Pons (tissue), 1 donor: ENCODE data around the gene MYRIP.
A peak's percentile ranks its signal among the peaks of the same experiment; 100 is the strongest.
"Not testable (repeated sequence)": the region's sequence is repeated elsewhere in the genome, so short reads cannot be mapped to it uniquely, and the experiment has no call there.

Source experiments
- DNase-seq: peaks from one replicate; pipeline ENCODE4 v3.0.0-alpha.2; 2016; ENCODE audit warnings: low spot score

The MYRIP gene

DNA sequence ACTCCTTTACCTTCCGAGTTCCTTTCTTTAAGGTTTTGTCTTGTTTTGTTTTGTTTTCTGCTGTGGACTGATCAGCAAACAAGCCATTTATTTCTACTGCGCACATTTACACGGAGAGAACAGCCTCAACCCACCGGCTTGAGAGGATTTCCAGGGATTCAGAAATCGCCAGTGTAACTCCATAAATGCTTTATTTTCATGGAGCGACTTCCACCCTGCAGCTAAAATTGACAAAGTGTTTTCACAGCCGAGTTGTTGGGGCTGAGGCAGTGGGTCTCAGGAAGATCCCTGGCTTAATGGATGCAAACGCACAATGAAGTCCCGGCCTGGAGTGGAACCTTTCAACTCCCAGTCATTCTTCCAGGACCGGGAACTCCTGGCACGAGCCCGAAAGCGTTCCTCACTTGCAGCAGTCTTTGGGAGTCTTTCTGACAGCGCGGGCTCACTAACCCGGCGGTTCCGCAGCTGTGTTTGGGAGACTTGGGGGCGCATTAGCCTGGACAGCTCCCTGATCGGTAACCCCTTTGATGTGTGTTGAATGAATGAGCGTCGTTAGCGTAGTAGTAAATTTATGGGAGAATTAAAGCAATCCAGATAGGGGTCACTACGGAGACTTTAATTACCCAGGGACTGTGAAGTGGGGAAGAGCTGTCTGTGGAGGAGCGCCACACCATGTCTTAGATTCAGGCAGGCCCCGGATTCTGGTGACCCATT is 785 bp upstream of the MYRIP start:
- peak; percentile 26 for DNase-seq

DNA sequence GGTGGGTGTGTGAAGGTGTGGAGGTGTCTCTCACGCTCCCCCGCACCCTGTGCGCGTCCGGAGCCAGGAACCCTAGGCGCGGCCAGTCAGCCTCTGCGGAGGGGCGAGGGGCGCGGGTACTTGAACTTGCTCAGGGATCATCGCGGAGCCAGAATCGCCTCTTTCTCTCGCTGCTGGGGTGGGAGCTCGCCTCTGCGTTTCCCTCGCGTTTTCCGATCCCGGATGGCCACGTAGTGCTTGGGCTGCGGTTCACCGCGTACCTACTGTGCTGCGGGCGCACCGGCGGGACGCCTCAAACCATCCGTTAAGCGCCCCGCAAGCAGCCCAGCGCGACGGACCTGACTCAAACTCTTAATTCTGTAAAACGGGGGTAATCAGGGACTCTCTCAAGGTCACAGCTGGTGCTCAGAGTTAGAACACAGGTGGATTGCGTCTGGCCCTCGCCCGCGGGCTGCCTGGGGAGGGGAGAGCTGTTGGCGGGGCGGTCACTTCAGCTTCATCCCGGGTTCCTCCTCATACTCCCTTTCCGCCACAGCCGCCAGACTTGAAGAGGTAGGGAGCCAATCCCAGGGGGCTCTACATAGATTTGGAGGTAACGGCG is 686 bp downstream of the MYRIP start:
- DNase-seq, result no peak

DNA sequence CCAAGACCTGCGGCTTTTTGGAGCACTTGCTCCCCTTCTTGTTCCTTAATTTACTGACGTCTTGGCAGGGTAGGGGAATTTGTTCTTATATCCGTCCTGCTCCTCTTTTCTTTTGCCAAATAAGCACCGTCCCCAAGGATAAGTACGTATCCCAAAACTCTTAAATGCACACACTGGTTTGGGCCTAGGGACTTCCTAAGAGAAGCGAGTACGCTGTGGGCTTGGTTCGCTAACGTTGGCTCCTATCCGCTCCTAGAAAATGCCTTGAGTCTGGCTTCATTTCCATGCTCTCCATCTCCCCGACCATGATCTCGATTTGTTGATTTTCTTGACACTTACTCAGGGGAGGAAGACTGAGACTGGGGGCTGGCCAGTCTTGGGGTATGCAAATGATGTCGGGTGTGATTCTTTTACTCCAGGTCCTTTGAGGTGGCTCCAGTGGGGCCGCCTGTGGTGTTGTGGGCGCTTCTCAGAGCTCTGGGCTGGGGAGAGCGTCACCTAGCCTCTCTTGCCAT is 1.3 kb downstream of the MYRIP start:
- no peak for DNase-seq

DNA sequence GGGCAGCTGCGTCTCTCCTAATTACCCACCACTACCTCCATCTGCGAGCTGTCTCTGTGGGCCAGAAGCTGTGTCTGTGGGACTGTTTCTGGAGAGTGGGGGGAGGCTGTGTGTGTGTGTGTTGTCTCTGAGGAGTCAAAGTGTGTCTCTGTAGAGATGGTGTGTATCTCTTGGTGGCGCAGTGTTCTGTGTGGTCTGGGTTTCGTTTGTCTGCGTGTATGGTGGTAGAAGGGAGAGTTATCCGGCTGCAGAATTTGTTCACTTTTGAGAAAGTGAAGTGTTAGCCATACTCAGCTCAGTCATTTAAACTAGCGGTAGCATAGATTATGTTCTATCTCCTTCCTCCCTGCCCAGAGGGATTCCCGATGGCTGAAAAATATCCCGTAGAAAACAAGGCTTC is 2.2 kb downstream of the MYRIP start:
- DNase-seq, result no peak

DNA sequence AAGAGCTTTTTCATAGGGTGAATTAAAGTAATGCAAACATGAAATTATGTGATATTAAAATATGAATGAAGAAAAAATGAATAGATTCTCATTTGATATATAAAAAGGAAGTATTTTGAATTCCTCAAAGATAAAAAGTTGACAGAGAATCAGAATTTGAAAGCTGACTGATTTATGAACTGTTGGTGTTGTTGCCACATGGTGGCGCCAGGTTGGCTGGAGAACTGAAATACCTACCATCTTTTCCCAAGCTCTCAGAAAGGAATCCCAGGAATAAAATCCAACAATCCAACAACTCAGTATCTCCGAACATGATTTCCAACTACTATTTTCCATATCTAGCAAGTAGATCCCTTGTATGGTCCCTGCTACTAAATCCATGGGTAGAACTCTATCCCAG is 3.1 kb downstream of the MYRIP start:
- no peak for DNase-seq

DNA sequence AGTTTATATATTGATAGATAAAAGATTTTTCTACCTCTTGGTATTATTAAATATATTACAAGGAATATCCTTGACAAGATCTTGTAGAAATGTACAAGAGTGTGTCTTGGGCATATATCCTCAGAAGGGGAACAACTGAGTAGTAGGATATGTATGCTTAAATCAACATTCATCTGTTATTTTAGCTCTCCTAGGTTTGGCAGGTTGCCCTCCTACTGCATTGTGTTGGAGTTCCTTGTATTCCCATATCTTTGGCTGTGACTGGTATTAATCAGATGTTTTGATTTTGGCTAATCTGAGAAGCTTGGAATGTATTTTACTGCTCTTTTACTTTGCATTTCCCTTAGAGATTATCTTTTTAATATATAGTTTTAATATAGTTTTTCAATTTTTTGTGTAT is 4.6 kb downstream of the MYRIP start:
- DNase-seq, result no peak

DNA sequence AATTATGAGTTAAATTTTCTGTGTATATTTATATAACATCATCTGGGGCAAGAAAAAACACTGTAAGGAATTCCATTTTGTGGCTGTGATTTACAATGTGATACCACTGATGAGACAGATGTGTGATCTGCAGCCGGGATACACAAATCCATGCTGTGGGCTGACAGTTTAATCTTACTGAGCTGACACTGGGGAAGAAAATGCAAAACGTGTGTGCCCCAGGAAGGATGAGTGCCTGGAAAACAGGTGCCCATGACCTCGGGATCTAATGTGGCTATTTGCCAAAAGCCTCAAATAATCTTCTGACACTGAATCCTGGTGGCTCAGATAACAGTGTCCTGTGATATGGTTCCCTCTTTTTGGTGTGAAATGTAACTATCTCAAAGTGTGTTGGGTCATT is 10.5 kb downstream of the MYRIP start:
- no peak for DNase-seq

DNA sequence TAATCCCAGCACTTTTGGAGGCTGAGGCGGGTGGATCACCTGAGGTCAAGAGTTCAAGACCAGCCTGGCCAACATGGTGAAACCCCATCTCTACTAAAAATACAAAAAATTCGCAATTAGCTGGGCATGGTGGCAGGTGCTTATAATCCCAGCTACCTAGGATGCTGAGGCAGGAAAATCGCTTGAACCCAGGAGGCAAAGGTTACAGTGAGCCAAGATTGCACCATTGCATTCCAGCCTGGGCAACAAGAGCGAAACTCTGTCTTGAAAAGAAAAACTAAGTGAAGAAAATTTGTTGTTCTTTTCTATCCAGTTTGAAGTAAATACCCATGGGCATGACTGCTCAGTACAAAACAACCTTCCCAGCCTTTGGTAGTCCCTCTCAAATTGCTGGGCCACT is 24.4 kb downstream of the MYRIP start:
- not testable (repeated sequence) for DNase-seq

DNA sequence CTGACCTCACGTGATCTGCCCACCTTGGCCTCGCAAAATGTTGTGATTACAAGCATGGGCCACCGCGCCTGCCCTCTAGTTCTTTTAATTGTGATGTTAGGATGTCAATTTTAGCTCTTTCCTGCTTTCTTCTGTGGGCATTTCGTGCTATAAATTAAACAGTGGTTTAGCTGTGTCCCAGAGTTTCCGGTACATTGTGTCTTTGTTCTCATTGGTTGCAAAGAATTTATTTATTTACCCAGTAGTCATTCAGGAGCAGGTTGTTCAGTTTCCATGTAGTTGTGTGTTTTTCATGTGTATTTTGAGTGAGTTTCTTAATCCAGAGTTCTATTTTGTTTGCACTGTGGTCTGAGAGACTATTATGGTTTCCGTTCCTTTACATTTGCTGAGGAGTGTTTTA is 30.1 kb downstream of the MYRIP start:
- no peak for DNase-seq

DNA sequence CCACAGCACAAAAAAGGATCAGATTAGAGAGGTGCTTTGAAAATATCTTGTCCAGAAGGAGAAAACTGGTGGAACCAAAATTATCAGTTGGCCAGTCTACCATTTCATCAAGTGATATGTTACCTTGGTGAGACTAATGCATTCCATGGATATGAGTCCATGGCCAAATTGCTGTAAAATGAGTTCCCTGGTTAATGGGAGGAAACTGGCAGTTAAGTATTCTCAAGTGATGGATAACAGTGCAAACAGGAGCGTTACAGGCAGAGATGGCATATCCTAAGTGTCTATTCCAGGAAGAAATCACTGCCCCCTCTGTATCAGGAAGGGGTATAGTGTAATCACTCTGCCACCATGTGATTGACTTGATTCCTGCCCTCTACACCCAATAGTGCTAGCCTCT is 34.0 kb downstream of the MYRIP start:
- no peak for DNase-seq

DNA sequence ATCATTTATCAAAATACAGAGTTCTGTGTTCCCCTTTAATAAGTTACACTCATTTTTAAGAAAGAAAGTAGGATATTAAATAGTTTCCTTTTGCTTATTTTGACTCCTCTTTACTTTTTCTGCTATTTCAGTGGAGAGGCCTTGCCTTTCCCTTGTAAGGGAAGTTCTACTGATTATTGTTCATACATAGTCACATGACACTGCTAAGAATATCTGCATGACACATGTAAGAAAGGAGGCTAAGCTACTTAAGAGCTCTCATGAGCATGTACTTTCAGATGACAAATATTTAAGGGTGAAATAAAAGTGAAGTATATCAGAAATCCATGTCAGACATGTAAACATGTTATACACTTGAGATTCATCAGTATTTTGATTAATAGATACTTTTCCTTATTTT is 39.0 kb downstream of the MYRIP start:
- no peak for DNase-seq

DNA sequence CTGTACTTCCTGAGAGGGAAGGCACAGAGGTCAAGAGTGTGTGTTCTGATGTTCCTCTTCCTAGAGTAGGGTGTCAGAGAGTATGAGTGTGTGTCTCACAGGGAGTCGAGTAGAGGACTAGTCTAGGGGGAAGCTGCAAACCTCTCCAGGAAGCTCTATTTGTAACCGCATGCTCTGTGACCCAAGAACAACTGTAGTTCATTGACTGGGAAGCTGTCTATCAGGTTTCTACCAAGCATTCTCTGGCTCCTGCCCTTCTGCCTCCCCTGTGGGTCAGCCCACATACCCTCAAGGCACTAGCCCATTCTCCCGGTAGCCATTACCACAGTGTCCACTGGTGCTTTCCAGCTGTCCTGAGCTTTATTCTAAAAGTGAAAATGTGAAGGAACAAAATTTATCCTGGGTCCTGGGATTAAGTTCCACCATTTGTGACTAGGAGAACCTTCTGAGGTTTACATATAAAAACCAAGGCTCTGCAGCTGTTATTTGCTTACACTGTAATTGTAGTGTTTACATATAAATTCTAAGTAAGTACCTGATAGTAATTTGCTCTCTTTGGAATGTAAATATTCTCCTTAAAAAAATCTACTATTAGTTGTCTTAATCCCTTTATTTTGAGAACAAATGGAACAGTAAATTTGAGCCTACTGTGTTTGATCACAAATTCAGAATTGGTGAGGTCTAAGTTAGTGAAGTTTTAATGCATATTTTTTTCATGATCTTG is 40.7 kb downstream of the MYRIP start:
- DNase-seq, result no peak

DNA sequence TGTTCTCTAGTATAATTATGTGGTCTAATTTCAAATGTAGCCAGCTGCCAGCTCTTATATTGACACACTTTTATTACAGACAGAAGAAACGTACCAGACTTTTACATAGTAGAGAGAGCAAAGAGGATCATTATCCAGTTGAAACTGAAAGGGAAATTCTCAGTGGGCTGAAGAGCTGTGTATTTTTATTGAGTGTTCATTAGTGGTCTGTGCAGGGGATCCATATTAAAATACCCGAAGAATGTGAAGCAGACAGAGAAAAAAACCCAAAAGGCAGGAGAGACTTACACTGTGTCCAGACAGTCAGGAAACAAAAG is 41.3 kb downstream of the MYRIP start:
- DNase-seq, result no peak

DNA sequence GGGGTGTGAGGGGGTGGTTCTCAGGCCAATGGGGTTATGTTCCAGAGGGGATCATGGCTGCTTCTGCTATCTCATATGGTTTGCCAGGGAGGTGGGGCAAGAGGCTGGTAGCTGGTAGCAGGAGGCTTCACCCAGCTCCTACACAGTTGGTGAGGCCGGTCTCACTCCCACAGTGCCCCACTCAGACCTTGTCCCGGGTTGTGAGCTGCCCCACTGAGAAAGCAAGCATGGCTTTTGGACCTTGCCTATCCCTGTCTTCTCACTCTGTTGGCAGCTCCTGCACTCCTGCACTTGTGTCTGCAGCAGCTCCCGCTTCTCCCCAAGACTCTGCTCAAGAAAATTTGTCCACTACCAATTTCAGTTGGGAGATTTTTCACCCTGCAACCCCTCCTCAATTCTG is 46.1 kb downstream of the MYRIP start:
- no peak for DNase-seq

DNA sequence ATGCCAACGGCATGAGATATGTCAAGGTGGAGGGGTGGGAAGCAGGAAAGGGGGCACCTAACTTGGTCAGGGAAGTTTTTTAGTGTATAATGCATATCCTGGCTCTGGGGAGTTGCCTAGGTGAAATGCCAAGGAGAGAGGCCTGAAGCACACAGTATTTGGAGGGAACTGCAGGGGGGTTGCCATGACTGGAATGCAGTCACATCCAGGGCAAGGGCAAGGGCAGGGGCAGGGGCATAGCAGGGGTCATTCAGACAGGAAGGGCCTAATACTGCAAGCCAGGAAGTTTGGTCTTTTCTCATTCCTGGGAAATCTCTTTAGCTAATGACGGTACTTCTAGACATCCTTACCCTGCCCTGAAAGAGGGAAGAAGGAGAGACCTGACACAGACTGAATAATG is 60.5 kb downstream of the MYRIP start:
- DNase-seq, result no peak

DNA sequence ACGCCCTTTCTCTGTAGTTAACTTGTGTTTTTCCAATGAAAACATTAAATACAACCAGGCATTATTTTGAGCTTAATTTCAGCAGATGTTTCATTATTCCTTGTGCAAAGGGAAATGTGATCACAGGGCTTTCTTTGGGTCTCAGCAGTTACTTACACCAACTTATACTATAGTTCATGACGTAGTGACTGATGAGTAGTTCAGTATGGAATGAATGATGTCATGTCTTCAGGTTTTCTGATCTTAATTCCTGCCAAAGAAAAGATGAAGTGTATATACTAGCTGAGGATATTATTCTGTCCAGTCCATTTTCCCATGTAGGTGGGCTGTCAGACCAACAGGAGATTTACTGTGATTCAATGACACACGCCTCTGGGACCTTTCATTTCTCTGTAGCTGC is 61.3 kb downstream of the MYRIP start:
- no peak for DNase-seq

DNA sequence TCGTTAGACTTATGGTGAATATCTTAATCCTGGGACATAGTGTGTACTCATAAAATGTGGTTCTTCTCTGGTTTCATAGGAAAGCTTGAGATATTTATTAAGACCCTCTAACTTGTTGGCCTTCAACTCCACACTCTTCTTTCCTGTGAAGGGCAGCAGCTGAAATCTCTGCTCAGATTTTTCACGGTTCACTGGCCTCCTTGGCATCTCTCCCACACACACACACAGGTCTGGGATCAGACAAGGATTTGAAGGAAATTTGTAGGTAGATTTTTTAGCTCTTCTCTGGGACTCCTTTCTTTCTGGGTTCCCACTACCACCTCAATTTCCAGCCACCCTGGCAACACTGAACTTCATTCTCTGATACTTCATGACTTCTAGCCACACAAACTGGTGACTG is 70.2 kb downstream of the MYRIP start:
- DNase-seq, result no peak

DNA sequence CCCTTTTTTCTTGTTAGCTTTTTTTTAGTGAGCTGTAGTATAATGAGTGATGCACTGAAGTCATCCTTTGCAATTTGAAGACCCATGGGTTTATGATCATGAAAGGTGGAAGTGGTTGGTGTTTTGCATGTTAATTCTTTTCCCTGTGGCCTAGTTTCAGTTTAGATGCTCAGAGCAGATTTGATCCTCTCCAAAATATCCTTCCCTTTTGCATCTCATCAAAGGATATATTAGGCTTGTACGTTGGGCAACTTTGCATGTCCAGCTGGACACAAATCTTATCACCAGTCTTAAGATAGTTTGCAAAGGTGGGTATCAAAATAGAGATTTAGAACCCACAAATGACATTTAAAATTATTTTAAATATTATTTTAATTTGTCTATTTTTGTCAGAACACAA is 72.7 kb downstream of the MYRIP start:
- no peak for DNase-seq

DNA sequence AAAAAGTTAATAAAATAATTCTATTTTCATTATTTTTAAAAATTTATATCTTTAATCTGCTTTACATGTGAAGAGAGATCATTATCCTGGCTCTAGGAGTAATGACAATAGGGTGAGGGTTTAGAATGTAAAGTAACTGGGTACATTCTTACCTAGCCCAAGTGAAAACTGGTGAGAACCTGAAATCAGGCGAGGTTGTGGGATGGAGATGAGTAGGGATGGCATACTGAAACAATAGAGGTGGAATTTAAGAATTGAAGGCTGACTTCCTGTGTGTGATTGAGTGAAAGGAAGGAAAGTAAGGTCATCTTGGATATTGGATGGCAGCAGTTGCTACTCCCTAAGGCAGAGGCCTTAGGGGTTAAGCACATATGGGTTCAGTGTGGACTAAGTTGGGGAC is 82.7 kb downstream of the MYRIP start:
- DNase-seq, result no peak

DNA sequence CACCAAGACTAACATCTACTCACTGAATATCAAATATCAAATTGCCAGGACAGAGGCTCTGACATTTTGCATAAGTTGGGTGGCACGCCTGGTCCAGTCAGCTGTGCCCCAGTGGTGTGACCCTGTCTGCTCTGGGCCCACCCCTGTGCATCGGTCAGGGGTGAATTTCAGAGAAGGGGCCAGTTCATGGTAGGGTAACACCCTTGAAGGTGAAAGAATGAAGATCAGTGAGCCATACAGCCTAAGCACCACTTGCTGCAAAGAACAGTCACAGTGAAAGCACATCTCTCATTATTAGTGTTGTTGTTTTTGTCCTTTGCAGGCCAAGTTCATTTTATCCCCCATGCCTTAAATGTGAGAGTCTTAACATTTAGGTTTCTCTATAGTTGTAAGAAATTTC is 86.8 kb downstream of the MYRIP start:
- no peak for DNase-seq

DNA sequence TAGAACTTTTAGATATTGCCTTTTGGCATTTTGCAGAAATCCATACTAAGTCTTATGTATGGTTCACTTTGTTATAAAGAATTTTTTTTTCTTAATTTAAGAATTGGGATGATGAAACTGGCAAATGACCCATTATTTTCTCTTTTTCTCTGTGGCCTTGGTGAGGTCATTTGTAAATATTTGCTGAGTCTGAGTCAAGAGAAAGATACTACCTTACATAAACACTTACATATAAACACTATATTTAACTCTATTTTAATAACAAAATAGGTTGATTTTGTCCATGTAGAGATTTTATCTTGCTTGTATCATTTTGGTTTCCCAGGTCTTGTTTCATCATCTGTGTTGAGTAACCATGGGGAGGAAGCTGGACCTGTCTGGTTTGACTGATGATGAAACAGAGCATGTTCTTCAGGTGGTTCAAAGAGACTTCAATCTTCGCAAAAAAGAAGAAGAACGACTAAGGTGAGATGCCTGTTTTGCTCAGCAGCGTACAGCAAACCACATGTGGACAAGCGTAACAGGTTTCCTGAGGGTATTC is 91.1 kb downstream of the MYRIP start:
- no peak for DNase-seq

DNA sequence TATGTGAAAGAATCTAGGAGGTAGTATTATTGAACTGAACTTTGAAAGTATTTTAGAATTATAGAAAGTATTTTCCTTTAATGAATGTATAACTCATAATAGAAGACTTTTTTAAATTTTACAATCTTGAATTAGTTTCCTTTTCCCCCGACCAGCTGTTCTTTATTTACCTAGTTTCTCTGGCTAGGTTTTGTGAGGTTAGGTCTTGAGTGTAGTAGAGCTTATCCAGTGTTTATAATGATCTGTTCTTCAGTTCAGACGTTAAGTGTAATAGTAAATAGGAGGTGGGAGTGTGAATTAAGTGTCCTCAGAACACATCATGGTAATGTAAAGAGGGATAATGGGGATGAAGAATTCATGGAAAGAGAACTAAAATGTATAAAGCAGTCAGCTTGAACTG is 93.8 kb downstream of the MYRIP start:
- DNase-seq, result no peak

DNA sequence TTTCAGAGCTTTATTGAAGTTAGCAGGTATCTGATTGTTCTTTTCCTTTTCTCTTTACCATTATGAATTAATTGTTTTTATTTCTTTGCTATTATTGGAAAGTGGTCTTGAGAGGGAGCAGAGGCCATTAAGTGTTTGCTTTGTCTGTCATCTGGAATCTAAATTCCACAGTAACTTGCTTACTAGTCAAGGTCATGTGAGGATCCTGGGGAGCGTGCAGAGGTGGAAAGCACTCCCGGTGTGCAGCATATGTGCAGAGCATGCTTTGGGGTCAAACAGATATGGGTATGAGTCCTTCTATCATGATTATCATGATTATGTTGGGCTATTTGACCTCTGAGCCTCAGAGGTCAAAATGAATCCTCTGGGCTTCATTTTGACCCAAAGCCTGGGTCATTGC is 96.4 kb downstream of the MYRIP start:
- no peak for DNase-seq
